Panc1 (cell line): ENCODE results near the gene C2CD2L.

Experiments used
- POLR2AphosphoS5 ChIP-seq: IDR thresholded peaks from 2 replicates; pipeline ENCODE4 v1.6.1; 2012; ENCODE audit warnings: mild to moderate bottlenecking, low read depth, low read length, moderate library complexity
- REST ChIP-seq, 2 experiments: IDR thresholded peaks; 2 replicates each; pipeline ENCODE4 v1.6.1; 2011 to 2012; ENCODE audit warnings: low read depth in 2 of 2, control low read depth in 1 of 2, low read length in 1 of 2, mild to moderate bottlenecking in 1 of 2, moderate library complexity in 1 of 2; ENCODE audit not compliant: insufficient read depth in 1 of 2
- SIN3A ChIP-seq: IDR thresholded peaks from 2 replicates; pipeline ENCODE4 v1.6.1; 2012; ENCODE audit warnings: low read depth, mild to moderate bottlenecking, low read length, moderate library complexity, borderline replicate concordance; ENCODE audit not compliant: insufficient read depth
- TCF7L2 ChIP-seq: IDR thresholded peaks from 2 replicates; pipeline ENCODE4 v1.6.1; 2011; ENCODE audit warnings: mild to moderate bottlenecking, low read depth, low read length, inconsistent platforms
- TF ChIP-seq, protein P1 (sequence below): fragments of 450-650 bp; IDR thresholded peaks from 2 replicates; pipeline ENCODE4 v1.5.1; 2017; ENCODE audit warnings: mild to moderate bottlenecking

- TF ChIP-seq, protein P1, sequence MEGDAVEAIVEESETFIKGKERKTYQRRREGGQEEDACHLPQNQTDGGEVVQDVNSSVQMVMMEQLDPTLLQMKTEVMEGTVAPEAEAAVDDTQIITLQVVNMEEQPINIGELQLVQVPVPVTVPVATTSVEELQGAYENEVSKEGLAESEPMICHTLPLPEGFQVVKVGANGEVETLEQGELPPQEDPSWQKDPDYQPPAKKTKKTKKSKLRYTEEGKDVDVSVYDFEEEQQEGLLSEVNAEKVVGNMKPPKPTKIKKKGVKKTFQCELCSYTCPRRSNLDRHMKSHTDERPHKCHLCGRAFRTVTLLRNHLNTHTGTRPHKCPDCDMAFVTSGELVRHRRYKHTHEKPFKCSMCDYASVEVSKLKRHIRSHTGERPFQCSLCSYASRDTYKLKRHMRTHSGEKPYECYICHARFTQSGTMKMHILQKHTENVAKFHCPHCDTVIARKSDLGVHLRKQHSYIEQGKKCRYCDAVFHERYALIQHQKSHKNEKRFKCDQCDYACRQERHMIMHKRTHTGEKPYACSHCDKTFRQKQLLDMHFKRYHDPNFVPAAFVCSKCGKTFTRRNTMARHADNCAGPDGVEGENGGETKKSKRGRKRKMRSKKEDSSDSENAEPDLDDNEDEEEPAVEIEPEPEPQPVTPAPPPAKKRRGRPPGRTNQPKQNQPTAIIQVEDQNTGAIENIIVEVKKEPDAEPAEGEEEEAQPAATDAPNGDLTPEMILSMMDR = no peak
- TF ChIP-seq TCF7L2 = no peak
- no peak for TF ChIP-seq POLR2AphosphoS5
- TF ChIP-seq SIN3A = no peak
- TF ChIP-seq REST (IDR thresholded peaks at IDR 0.05; ENCODE audit: insufficient read depth in 1 of 2, low read depth in 2 of 2, low read length in 1 of 2) = no peak
Observed at GRCh38 chr11:119148720-119149017, 41.5 kb downstream of the C2CD2L start.
